DND-41 (cell line): ENCODE data around the gene CALB2.

Source experiments
- EZH2 ChIP-seq: IDR thresholded peaks from 3 replicates; pipeline ENCODE4 v1.6.1; 2012; ENCODE audit warnings: borderline replicate concordance, low read depth, mild to moderate bottlenecking, moderate library complexity, low read length, inconsistent platforms; ENCODE audit not compliant: severe bottlenecking
- TF ChIP-seq, protein P1 (sequence below): IDR thresholded peaks from 2 replicates; pipeline ENCODE4 v1.5.1; 2012; ENCODE audit warnings: borderline replicate concordance, low read length, moderate library complexity, mild to moderate bottlenecking; ENCODE audit not compliant: poor library complexity, severe bottlenecking; ENCODE audit errors: extremely low read depth

GRCh38 chr16:71424626-71425025 lies 66.1 kb downstream of the CALB2 start:
- TF ChIP-seq, protein P1, sequence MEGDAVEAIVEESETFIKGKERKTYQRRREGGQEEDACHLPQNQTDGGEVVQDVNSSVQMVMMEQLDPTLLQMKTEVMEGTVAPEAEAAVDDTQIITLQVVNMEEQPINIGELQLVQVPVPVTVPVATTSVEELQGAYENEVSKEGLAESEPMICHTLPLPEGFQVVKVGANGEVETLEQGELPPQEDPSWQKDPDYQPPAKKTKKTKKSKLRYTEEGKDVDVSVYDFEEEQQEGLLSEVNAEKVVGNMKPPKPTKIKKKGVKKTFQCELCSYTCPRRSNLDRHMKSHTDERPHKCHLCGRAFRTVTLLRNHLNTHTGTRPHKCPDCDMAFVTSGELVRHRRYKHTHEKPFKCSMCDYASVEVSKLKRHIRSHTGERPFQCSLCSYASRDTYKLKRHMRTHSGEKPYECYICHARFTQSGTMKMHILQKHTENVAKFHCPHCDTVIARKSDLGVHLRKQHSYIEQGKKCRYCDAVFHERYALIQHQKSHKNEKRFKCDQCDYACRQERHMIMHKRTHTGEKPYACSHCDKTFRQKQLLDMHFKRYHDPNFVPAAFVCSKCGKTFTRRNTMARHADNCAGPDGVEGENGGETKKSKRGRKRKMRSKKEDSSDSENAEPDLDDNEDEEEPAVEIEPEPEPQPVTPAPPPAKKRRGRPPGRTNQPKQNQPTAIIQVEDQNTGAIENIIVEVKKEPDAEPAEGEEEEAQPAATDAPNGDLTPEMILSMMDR = no peak
- no peak for TF ChIP-seq EZH2
